NCI-H82 treated with DMSO at 0.1 percent for 48 hours (cell line): ENCODE results near the gene TMEM53.

Experiments
- DNase-seq: peaks from one replicate; lab custom pipeline; 2025; ENCODE audit not compliant: unreplicated experiment; lab: John Stamatoyannopoulos, UW

Gene TMEM53

GRCh38 chr1:44631647-44632539 lies 42.4 kb downstream of the TMEM53 start:
- peak; percentile 77 for DNase-seq

- DNase-seq, result no peak
Measured at GRCh38 chr1:44631333-44631646, 43.0 kb downstream of the TMEM53 start.

GRCh38 chr1:44630116-44630515 lies 44.2 kb downstream of the TMEM53 start:
- no peak for DNase-seq

GRCh38 chr1:44628962-44629756 lies 45.1 kb downstream of the TMEM53 start:
- no peak for DNase-seq

GRCh38 chr1:44625348-44625747 lies 48.9 kb downstream of the TMEM53 start:
- DNase-seq, result no peak

GRCh38 chr1:44624268-44624901 lies 49.9 kb downstream of the TMEM53 start:
- no peak for DNase-seq

GRCh38 chr1:44621841-44622286 lies 52.4 kb downstream of the TMEM53 start:
- peak; percentile 21 for DNase-seq

- peak; percentile 13 for DNase-seq
Measured at GRCh38 chr1:44620072-44620471, 54.2 kb downstream of the TMEM53 start.

GRCh38 chr1:44619261-44619900 lies 54.9 kb downstream of the TMEM53 start:
- DNase-seq, result peak; percentile 37

GRCh38 chr1:44617703-44618029 lies 56.6 kb downstream of the TMEM53 start:
- DNase-seq, result no peak

GRCh38 chr1:44616991-44617702 lies 57.1 kb downstream of the TMEM53 start:
- DNase-seq, result no peak

GRCh38 chr1:44616284-44616990 lies 57.8 kb downstream of the TMEM53 start:
- no peak for DNase-seq

- peak; percentile 22 for DNase-seq
Measured at GRCh38 chr1:44613941-44614340, 60.3 kb downstream of the TMEM53 start.

GRCh38 chr1:44611866-44612265 lies 62.4 kb downstream of the TMEM53 start:
- no peak for DNase-seq

GRCh38 chr1:44611419-44611818 lies 62.9 kb downstream of the TMEM53 start:
- DNase-seq, result no peak

- DNase-seq, result no peak
Measured at GRCh38 chr1:44610527-44611148, 63.6 kb downstream of the TMEM53 start.

- no peak for DNase-seq
Measured at GRCh38 chr1:44609768-44610526, 64.3 kb downstream of the TMEM53 start.

- peak; percentile 61 for DNase-seq
Measured at GRCh38 chr1:44609412-44609767, 64.9 kb downstream of the TMEM53 start.

GRCh38 chr1:44608141-44608540 lies 66.1 kb downstream of the TMEM53 start:
- no peak for DNase-seq
